Measurements from ENCODE around the gene HOXA13.

GRCh38 chr7:27174874-27175625 lies 24.8 kb downstream of the HOXA13 start:
- TF ChIP-seq EZH2phosphoT487 (IDR thresholded peaks at IDR 0.05; ENCODE audit: low read depth): no peak
- no peak for TF ChIP-seq CTCF (IDR thresholded peaks at IDR 0.05; ENCODE audit: low read depth, low read length)
